Measurements from ENCODE around the gene PDXK.
"Not testable (repeated sequence)": the region's sequence is repeated elsewhere in the genome, so short reads cannot be mapped to it uniquely, and the experiment has no call there.

The PDXK gene

DNA sequence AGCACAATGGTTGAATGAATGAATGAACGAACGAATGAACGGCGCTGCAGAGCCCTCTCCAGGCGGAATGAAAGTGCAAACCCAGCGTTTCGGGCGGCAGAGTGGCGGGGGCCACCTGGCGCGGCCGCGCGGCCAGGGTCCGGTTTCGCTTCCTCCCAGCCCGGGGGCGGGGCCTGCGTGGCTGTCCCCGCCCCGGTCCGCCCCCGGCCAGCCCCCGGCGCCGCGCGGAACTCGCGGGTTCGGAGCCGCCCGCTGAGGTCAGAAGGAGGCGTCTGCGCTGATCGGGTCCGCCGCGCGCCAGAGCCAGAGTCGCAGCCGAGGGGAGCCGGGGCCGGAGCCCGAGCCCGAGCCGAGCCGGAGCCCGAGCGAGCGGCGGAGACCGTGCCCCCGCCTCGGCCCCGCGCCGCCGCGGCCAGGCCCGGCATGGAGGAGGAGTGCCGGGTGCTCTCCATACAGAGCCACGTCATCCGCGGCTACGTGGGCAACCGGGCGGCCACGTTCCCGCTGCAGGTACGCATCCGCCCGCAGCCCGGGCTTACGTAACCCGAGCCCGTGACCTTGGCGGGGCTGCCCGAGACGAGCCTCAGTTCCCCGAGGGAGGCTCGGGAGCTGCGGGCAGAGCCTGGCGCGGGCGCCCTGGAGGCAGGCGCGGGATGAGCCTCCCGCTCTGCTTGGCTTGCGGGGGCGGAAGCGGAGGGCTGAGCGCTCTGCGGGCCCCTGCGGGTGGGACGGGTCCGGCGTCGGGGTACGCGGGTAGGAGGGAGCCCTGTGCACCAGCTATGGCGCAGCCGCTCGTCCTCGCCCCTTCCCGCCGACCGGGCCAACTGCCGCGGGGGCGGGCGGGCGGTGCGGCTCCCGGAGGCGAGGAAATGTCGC lies at the start of gene PDXK:
PDXK (plus strand) TSS at position 258 of the 876 bp plus-strand sequence; CDS start at position 424, 166 bp downstream.
- DNase-seq: peak; percentile 79

DNA sequence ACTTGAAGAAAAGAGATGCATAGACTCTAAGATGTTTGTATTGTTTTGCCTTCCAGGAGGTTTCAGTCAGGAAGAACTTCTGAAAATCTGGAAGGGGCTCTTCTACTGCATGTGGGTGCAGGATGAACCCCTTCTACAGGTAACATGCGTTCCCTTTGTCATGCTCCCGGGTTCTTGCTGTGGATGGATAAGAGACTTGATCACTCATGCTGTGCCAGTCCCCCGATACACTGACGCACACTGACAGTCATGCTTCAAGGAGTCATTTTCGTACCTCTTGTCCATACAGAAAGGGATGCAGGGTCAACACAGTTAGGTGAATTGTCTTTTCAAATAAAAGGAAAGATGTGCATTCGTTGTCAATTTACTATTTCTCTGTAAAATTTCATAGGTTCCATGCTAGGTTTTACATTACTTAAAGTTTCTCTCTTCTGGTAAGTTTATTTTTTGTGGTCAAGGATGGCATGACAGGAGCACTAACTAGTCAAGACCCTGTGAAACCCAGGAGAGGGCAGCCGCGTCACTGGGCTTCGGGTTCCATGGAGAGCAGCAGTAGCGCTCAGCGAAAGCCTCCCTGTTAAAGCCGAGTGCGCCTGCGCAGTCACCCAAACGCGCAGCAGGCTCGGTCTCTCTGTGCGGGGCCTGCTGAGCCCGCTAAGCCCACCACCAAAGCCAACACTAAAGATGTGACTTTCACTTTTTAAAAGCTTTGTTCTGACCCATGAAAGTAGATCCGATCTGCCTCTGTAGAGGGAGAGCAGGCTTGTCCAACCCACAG lies 48.9 kb upstream of the PDXK start:
- DNase-seq: no peak

DNA sequence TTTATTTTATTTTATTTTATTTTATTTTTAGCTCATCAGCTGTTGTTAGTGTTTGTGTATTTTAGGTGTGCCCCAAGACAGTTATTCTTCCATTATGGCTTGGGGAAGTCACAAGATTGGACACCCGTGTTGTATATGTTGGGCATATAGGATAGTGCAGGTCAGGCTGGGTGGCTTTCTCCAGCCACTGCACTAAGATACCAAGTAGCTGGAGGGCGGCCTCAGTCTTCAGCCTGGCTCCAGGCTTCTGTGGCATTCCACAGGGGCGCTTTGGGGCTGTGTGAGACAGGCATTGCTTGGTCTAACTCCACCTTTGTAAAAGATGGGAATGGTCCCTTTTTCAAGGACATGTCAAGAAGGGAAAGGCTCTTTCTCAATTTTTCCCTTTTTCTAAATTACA lies 43.1 kb upstream of the PDXK start:
- DNase-seq: no peak

DNA sequence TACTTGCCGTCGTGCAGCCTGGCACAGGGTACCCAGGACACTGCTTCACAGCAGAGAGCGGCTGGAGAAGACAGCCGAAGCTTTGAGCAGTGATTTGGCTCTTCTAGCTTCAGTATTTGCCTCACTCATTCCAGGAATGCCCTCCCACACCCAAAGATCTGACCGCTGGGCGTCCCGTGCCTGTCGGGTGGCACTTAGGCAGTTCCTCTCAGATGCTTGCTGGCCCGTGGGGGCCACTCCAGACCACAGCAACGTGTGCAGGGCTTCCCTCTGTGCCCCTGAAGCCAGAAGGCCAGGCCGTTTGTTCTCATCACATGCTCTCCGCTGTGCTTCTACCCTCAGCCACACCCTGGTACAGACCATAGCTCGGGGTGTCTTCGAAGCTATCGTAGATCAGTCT lies 42.5 kb upstream of the PDXK start:
- no peak for DNase-seq

DNA sequence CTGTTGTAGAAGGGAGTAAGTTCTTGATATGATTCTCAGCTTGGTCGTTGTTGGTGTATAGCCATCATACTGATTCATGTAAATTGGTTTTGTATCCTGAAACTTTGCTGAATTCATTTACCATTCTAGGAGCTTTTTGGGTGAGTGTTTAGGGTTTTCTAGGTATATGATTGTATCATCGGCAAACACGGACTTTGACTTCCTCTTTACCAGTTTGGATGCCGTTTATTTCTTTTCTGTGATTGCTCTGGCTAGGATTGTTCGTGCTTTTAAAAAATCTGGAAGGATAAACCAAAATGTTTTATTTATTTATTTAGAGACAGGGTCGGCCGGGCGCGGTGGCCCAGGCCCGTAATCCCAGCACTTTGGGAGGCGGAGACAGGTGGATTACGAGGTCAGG lies 39.0 kb upstream of the PDXK start:
- no peak for DNase-seq

DNA sequence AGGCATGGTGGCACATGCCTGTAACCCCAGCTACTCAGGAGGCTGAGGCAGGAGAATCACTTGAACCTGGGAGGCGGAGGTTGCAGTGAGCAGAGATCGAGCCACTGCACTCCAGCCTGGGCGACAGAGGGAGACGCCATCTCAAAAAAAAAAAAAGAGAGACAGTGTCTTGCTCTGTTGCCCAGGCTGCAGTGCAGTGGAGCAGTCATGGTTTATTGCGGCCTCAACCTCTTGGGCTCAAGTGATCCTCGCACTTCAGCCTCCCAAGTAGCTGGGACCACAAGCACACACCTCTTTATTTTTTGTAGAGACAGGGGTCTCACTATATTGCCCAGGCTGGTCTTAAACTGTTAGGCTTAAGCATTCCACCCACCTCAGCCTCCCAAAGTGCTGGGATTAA lies 38.5 kb upstream of the PDXK start:
- not testable (repeated sequence) for DNase-seq

DNA sequence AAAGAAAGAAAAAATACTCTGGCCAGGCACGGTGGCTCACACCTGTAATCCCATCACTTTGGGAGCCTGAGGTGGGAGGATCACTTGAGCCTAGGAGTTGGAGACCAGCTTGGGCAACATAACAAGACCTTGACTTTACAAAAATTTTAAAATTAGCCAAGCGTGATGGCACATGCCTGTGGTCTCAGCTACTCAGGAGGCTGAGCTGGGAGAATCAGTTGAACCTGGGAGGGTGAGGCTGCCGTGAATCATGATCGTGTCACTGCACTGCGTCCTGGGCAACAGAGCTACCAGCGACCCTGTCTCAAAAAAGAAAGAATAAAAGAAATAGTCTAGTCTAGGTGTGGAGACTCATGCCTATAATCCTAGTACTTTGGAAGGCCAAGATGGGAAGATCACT lies 37.3 kb upstream of the PDXK start:
- DNase-seq: no peak

DNA sequence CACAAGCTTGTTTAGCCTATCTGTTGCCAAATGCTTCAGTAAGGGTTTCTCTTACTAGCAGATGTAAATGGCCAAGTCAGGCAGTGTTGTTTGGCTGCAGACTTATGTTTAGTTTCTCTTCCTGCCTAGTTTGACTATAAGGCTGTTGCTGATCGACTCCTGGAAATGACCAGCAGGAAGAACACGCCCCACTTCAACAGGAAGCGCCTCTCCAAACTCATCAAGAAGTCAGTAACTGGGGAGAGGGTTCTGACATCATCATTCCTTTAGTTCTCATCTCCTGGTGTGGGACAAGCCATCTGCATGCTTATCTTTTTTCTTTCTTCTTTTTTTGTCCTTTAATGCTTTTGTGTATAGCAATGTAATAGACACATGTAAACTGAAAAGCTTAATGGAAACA lies 34.5 kb upstream of the PDXK start:
- DNase-seq: no peak

DNA sequence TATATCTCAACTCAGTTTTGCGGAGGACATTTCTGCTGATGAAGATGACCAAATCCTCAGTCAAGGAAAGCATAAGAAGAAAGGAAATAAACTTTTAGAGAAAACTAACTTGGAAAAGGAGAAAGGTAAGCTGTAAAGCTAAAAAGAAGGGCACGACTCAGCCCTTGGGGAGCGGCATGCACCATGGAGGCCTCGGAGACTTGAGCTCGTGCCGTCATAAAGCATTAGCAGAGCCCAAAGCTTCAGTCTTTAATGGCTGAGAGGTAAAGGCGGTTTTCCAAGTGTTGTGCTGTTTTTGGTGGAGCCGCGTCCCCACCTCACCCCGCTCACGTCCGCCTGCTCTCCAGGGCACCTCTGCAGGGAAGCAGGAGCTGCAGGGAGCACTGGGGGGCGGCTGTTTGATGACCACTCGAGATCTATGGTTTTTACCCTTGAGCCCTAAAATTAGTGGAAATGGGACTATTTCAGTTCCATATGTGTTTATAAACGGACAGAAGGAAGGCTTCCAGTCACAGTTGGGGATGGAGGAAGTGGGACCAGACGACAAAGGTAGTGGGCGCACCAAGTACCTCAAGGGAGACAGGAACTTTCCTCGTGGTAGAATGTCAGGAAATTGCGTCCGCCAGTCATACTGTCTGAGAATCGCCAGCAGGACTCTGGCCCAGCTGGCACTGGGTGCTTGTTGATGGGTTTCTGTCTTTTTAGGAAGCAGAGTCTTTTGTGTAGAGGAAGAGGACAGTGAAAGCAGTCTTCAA lies 31.9 kb upstream of the PDXK start:
- DNase-seq: no peak

DNA sequence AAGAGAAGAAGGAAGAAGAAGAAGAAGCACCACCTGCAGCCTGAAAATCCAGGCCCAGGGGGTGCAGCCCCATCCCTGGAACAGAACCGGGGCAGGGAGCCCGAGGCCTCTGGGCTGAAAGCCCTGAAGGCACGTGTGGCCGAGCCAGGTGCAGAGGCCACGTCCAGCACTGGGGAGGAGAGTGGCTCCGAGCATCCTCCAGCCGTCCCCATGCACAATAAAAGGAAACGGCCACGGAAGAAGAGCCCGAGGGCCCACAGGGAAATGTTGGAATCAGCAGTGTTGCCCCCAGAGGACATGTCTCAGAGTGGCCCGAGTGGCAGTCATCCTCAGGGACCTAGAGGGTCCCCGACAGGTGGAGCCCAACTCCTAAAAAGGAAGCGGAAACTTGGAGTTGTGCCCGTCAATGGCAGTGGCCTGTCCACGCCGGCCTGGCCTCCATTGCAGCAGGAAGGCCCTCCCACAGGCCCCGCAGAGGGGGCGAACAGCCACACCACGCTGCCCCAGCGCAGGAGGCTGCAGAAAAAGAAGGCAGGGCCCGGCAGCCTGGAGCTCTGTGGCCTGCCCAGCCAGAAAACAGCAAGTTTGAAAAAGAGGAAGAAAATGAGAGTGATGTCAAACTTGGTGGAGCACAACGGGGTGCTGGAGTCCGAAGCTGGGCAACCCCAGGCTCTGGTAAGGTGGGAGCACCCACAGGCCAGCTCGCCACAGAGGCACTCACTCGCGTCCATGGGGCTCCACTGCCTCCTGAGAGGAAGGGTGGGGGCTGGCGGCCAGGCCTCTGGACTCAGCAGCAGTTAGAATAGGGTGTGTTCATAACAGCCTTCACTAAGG lies 31.1 kb upstream of the PDXK start:
- no peak for DNase-seq

DNA sequence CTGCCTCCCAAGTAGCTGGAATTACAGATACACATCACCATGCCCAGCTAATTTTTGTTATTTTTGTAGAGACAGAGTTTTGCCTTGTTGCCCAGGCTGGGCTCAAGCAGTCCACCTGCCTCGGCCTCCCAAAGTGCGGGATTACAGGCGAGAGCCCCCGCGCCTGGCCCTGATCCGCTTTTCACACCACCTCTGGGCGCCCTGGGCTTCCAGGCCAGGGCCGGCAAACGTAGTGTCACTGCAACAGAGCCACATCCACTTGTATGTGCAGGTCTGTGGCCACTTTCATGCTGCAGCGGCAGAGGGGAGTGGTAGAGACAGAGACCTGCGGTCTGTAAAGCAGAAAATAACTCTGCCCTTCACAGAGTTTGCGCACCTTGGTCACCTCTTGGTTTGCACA lies 30.0 kb upstream of the PDXK start:
- no peak for DNase-seq

DNA sequence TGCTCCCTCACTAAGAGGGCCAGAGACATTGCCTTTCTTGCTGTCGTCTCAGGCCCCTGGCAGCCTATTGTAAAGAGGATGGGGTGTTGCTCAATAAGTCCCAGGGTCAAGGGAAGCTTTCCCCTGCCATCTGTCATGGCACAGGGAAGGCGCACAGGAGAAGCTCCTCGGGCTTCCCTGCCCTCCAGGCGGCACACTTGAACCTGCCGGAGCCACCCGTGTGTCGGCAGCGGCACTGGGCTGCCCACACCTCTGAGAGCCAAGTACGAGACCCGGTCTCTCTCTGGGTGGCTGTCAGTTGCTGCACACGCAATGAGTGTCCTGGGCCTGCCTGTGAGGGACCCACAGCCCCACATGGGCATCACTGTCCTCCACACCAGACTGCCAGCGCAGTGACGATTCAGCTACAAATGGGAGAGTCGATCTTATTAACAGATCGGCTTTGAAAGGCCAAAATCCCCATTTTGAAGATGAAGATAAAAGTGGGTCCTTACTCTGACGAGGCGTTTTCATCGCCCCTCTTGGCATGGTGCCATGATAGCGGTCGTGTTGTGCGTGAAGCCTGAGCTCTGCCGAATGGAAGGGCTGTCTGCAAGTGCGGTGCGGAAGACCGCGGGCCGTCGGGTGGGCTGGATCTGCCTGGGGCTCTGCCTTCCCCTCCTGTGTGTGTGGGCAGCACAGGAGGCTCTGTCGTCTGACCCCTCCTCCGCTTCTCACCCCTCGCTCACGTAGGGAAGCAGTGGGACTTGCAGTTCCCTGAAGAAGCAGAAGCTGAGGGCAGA lies 29.2 kb upstream of the PDXK start:
- no peak for DNase-seq

DNA sequence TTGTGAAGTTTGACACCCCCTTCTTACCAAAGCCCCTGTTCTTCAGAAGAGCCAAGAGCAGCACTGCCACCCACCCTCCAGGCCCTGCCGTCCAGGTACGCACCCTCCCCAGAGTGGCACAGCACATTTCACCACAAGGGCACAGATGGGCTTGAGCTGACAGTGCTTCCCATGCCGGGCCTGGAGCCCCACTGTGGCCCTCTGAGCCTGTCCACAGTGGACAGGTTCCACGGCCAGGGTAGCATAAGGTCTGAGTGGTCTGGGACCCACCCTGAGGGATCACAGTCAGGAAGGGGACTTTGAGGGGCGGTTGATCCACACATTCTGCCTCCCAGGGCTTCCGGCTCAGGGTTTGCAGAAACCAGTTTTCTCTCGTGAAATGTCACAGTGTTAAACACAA lies 28.6 kb upstream of the PDXK start:
- DNase-seq: no peak

DNA sequence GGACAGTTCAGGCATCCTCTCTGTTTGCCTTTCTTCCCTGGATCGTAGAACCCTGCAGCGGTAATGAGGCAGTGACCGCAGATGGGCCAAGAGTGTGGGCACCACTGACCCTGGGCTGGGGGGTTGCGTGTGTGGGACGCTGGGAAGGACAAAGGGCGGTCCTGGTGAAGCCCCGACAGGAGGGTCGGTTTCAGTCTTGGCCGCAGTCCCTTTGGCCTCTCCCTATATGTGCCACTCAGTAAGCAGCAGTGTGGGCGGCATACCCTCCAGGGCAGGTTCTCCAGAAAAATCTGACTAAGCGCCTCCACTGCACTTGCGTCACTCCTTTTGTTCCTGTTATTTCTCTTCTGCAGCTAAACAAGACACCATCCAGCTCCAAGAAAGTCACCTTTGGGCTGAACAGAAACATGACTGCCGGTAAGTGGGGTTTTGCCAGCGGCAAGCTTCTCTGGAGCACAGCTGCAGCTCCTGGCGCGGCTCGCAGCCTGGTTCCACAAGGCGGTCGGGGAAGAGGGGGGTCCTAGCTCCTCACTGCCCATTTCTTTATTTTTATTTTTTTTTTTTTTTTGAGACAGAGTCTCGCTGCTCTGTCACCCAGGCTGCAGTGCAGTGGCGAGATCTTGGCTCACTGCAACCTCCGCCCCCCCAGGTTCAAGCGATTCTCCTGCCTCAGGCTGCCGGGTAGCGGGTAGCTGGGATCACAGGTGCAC lies 27.7 kb upstream of the PDXK start:
- DNase-seq: no peak

DNA sequence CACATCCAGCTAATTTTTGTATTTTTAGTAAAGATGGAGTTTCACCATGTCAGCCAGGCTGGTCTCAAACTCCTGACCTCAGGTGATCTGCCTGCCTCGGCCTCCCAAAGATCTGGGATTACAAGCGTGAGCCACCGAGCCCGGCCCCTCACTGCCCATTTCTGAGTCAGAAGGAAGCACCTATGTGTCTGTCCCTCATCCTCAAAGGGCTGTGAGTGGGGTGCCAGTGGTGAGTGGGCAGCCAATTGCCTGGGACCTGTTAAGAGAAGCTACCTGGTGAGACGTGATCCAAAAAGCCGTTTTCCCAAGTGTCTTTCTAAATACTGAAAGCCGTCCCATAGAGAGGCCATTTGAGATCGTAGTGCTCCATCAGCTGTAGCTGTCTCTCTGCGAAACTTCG lies 27.1 kb upstream of the PDXK start:
- no peak for DNase-seq

DNA sequence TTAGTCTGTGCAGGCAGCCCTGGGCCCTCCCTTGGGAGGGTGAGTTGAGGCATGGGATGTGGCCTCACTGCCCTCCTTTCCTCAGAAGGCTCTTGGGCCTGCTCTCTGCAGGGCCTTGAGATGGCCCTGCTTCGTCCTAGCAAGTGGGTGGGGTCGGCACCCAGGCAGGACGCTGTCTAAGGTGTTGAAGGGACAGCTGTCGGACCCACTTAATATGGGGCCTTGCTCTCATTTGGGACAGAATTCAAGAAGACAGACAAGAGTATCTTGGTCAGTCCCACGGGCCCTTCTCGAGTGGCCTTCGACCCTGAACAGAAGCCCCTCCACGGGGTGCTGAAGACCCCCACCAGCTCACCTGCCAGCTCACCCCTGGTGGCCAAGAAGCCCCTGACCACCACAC lies 26.0 kb upstream of the PDXK start:
- no peak for DNase-seq

DNA sequence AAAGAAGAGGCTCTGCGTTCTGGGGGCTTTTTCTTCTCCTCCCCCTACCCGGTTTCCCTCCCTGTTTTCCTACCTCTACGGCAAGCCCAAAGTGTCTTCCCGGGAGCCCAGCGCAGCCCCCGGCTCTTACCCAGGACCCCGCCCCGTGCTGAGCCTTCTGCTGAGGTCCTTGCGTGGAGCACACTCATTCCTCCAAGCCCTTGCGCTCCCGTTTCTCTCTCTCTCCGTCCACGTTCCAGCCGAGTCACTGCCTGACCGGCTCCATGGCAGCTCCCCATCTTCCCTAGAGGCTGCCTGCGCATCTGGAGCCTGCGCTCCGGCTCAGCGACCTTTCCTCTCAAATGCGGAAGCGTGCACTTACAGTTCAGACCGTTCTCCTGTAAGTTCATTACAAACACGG lies 24.9 kb upstream of the PDXK start:
- no peak for DNase-seq

DNA sequence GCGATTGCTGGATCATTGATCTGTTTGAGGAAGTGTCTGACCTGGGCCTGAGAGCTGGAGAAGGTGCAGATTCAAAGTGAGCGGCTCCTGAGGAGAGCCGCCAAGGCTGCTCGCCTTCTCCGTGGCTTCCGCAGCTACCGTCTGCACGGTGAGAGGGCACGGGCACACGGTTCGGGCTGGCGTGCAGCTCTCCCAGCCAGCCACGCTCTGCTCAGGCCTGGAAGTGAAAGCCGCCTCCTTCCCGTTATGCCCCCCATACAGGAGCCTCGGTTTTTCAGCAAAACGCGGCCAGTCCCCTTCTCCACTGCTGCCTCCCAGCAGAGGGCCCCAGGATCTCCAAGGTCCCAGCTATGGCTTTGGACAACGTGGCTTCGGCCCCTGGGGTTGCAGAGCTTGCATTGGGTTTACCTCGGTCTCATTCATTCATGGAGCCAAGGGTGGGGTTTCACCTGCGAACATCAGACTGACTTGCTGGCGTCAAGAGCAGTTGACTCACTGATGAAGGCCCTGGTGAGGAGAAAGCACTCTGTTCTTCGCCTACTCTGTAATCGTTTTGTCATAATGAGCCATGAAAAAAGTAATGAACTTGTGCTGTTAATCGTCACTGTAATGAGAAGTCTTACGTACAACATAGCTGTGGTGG lies 24.4 kb upstream of the PDXK start:
- DNase-seq: no peak

DNA sequence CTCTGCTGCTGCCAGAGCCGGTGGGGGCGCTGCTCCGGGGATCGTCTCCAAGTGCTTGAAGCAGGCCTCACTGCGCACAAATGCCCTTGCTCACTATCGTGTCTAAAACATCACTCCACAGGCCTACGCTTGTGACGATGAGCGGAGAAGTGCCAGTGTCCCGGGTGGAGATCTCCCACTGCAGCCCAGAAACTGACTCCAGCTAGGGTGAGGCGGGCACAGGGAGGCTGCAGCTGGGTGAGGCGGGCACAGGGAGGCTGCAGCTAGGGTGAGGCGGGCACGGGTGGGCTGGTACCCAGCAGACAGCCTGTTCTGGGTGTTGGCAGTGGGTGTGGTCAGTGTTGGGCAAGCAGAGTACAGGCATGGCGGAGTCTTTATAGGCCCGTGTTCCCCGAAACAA lies 22.7 kb upstream of the PDXK start:
- no peak for DNase-seq
